T-helper 2 cell treated with Interferon-gamma antibody and Interleukin-4, amounts not matched to agents 5 μg/mL and 100 μg/mL, for 36 hours (primary cell): ENCODE data around the gene ANKRD17.
A peak's percentile ranks its signal among the peaks of the same experiment; 100 is the strongest.

Experiments
- DNase-seq: peaks from one replicate; pipeline ENCODE4 v3.0.0; 2021; ENCODE audit warnings: low spot score
- H3K27ac Mint-ChIP-seq: one replicate; pipeline ENCODE4 v1.8.0; 2021; ENCODE audit warnings: mild to moderate bottlenecking, mixed read lengths
- H3K27me3 Mint-ChIP-seq: one replicate; pipeline ENCODE4 v1.8.0; 2021; ENCODE audit warnings: low read depth, mixed read lengths
- H3K36me3 Mint-ChIP-seq: one replicate; pipeline ENCODE4 v1.8.0; 2021; ENCODE audit warnings: low read depth, mixed read lengths
- H3K4me1 Mint-ChIP-seq: one replicate; pipeline ENCODE4 v1.8.0; 2021; ENCODE audit warnings: low read depth, mixed read lengths
- H3K4me3 Mint-ChIP-seq: one replicate; pipeline ENCODE4 v1.8.0; 2022; ENCODE audit warnings: mild to moderate bottlenecking, moderate library complexity, mixed read lengths
- H3K9me3 Mint-ChIP-seq: one replicate; pipeline ENCODE4 v1.8.0; 2021; ENCODE audit warnings: mixed read lengths

ANKRD17 gene

DNA sequence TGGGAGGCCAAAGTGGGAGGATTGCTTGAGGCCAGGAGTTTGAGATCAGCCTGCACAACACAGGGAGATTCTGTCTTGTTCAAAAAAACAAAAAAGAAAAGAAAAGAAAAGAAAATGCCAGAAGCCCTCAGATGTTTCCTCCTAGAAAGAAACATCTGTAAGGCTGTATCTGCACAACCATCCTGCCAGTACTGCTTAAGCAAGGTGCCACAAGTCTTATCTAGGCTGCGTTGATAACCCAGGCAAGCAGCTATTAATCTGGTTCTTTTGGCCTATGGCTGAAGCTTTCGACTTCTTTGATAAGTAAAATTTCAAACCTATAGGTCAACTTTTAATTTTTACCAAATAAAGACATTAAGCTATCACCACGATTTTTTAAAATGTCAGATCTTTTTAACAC, 192.2 kb downstream of the ANKRD17 start:
- H3K4me1 Mint-ChIP-seq: peaks cover 31% of the 10 kb centered on the region
- H3K27ac Mint-ChIP-seq: no peak overlapping the region
- peaks cover 36% of the 10 kb centered on the region for H3K36me3 Mint-ChIP-seq
- H3K27me3 Mint-ChIP-seq: no peaks in the 10 kb centered on the region
- DNase-seq: no peak
- H3K9me3 Mint-ChIP-seq: no peaks in the 10 kb centered on the region
- H3K4me3 Mint-ChIP-seq: peak overlapping the region; percentile 37

DNA sequence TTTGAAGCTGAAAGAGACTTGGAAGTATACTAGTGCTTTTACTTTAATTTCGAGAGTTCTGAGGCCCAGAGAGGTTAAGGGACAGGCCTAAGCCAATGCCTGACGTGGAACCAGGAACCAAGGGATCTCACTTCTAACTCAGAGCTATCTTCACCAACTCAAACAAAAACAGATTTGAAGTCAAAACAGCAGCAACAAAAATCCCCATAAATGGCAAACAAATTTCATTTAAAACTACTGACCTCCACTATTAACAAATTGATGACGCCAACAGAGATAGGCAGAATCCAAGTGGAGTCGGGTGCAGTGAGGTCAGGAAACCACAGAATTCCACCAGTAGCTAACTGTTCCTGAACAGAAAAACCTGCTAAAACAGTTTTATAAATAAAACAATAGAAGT, 194.1 kb downstream of the ANKRD17 start:
- Mint-ChIP-seq H3K4me3 (no peak overlapping the region), H3K4me1 (peaks cover 24% of the 10 kb centered on the region), H3K27me3 (no peaks in the 10 kb centered on the region), H3K36me3 (peaks cover 44% of the 10 kb centered on the region), H3K27ac (no peak overlapping the region), H3K9me3 (no peaks in the 10 kb centered on the region)
- DNase-seq: no peak

DNA sequence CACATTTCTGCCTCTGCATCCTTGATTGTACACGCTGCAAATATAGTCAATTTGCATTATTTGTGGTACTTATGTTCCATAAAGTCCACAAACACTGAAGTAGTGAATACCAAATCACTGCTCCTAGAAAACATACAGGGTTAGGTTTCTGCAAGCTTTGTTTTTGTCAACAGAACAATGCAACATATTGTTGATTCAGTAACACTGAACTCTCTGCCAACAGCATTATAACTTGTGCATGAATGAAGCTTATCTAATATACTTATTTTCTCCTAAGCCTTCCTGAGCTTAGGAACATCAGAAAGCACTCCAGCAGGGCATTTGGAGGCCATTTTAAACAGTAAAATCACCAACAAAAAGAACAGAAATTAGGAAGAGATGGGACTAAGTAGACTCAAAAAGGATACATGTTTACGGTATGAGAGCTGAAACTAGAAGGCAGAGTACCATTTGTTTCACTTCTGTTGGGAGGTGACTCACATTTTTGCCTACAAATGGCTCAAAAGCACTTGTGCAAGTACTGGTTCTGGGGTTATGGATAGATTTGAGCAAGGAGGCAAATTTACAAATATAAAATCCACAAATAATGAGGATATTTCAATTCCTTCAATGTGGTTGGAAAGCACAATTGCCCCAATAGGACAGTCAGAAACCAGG, 203.2 kb downstream of the ANKRD17 start:
- Mint-ChIP-seq H3K4me1 (peaks cover 8% of the 10 kb centered on the region), H3K9me3 (no peaks in the 10 kb centered on the region), H3K4me3 (no peak overlapping the region), H3K27me3 (no peaks in the 10 kb centered on the region), H3K27ac (peak overlapping the region; percentile 17), H3K36me3 (peaks cover 32% of the 10 kb centered on the region)
- DNase-seq: no peak

DNA sequence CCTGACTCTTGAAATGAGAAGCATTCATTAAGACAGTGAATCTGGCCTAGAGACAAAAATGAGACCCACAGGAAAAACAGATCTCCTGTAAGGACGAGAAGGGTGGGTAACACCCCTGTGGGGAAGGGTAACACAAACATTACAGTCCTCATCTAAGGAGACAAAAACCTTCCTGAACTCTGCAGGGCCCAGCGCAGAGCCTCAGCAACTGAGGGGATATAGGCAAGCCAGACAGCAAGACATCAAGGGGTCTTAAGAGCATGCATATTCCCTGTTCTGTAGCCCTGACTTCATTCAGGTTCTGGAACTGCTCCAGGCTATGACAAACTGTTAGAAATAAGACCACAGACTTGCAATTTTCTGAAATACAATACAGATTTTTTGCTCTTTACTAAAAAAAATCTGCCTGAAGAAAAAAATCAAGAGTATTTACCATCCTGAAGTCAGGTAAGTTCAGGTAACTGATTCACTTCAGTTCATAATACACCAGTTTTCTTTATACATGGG, 204.6 kb downstream of the ANKRD17 start:
- H3K27me3 Mint-ChIP-seq: no peaks in the 10 kb centered on the region
- no peaks in the 10 kb centered on the region for H3K9me3 Mint-ChIP-seq
- no peak overlapping the region for H3K27ac Mint-ChIP-seq
- no peak for DNase-seq
- no peak overlapping the region for H3K4me3 Mint-ChIP-seq
- peaks cover 8% of the 10 kb centered on the region for H3K4me1 Mint-ChIP-seq
- peaks cover 22% of the 10 kb centered on the region for H3K36me3 Mint-ChIP-seq

DNA sequence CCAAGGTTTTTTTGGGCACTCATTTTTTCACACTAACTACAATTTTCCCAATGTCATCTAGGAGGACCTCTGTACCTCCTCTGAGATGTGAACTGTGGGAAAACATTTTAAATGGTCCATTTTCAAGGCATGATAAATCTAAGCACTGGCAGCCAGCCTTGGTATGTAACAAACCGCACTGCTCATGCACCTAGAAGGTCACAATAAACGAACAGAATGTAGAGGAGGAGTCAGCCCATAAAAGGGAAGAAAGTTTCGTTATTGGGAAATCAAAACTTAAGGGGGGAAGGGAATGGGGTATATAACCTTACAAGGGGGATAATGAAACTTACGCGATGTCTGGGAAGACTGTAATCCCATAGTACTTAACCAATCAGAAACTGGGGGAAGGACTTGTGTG, 205.5 kb downstream of the ANKRD17 start:
- Mint-ChIP-seq H3K27ac (no peak overlapping the region), H3K4me3 (no peak overlapping the region), H3K4me1 (peaks cover 8% of the 10 kb centered on the region), H3K36me3 (peaks cover 14% of the 10 kb centered on the region), H3K27me3 (no peaks in the 10 kb centered on the region), H3K9me3 (no peaks in the 10 kb centered on the region)
- no peak for DNase-seq

DNA sequence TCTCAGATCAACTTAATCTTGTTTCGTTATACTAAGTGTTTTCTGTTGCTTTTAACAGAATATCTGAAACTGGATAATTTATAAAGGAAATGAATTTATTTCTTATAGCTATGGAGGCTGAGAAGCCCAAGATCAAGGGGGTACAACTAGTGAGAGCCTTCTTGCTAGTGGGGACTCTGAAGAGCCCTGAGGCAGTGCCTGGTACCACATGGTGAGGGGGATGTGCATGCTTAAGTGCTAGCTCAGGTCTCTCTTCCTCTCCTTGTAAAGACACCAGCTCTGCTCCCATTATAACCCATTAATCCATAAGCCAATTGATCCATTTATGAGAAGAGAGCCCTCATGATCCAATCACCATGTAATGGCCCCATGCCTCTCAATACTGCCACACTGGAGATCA, 207.0 kb downstream of the ANKRD17 start:
- Mint-ChIP-seq H3K9me3 (no peaks in the 10 kb centered on the region), H3K4me1 (peaks cover 8% of the 10 kb centered on the region), H3K4me3 (no peak overlapping the region), H3K36me3 (peaks cover 12% of the 10 kb centered on the region), H3K27ac (no peak overlapping the region), H3K27me3 (no peaks in the 10 kb centered on the region)
- no peak for DNase-seq

DNA sequence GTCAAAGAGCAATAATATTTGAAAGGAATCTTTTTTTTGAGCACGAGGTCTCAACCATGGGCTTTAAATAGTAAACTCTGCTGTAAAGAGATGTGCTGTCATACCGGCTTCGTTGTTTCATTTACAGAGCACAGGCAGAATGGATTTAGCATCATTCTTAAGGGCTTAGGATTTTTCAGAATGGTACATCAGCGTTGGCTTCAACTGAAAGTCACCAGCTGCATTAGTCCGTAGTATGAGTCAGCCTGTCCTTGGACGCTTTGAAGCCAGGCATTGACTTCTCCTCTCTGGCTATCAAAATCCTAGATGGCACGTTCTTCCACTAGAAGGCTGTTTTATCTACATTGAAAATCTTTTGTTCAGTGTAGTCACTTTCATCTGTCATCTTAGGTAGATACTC, 212.7 kb downstream of the ANKRD17 start:
- Mint-ChIP-seq H3K27ac (no peak overlapping the region), H3K4me1 (no peaks in the 10 kb centered on the region), H3K36me3 (no peaks in the 10 kb centered on the region), H3K4me3 (no peak overlapping the region), H3K9me3 (no peaks in the 10 kb centered on the region), H3K27me3 (no peaks in the 10 kb centered on the region)
- DNase-seq: no peak

DNA sequence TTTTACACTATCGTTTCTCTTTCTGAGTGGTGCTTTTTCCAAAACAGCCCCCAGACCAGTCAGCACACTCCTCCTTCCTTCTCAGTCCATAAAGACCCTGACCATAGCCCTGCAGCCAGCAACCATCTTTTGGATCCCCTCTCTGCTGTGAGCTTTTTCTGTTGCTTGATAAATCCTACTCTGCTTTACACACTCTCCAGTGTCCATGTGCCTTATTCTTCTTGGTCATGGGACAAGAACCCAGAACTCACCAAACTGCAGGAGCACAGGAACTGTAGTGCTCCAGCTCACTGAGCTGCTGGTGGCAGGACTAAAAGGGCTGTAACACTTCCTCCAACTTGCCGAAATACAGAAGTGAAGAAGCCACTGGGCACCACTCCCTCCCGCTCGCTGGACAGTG, 221.5 kb downstream of the ANKRD17 start:
- H3K27ac Mint-ChIP-seq: no peak overlapping the region

DNA sequence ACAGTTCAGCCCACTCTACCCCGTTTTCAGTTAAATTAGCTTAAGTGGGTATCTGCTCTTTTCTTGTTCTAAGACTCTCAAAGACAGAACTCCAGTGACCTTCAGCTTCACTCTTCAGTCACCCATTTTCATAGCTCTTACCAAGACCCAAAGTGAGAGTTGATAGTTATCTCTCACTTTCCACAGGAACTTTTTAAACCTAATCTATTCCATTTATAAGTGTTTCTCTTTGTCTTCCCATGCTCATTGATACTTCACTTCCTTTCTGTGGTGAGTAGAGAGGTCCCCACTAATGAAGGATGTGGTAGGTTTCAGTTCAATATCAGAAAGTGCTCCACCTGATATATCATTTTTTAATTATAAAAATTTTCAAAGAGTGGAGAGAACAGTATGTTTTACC, 222.5 kb downstream of the ANKRD17 start:
- H3K4me1 Mint-ChIP-seq: peaks cover 9% of the 10 kb centered on the region
- H3K36me3 Mint-ChIP-seq: peaks cover 2% of the 10 kb centered on the region
- no peak for DNase-seq
- peaks cover 10% of the 10 kb centered on the region for H3K9me3 Mint-ChIP-seq
- H3K27me3 Mint-ChIP-seq: no peaks in the 10 kb centered on the region
- H3K4me3 Mint-ChIP-seq: no peak overlapping the region
- no peak overlapping the region for H3K27ac Mint-ChIP-seq

More for the DNA sequence above, 221.5 kb downstream of the ANKRD17 start:
- DNase-seq: no peak
- Mint-ChIP-seq H3K36me3 (peaks cover 2% of the 10 kb centered on the region), H3K9me3 (peaks cover 10% of the 10 kb centered on the region), H3K4me1 (peaks cover 9% of the 10 kb centered on the region), H3K27me3 (no peaks in the 10 kb centered on the region), H3K4me3 (no peak overlapping the region)

DNA sequence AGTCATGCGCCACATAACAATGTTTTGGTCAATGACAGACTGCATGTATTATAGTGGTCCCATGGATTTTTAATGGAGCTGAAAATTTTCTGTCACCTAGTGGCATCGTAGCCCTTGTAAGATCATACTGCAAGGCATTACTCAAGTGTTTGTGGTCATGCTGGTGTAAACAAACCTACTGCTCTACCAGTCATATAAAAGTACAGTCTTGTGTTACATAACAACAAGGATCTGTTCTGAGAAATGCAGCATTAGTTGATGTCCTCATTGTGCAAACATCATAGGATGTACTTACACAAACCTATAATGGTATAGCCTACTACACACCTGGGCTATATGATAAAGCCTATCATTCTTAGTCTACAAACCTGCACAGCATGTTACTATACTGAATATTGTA, 223.7 kb downstream of the ANKRD17 start:
- Mint-ChIP-seq H3K27ac (no peak overlapping the region), H3K36me3 (peaks cover 2% of the 10 kb centered on the region), H3K4me3 (no peak overlapping the region), H3K4me1 (peaks cover 9% of the 10 kb centered on the region), H3K9me3 (peaks cover 10% of the 10 kb centered on the region), H3K27me3 (no peaks in the 10 kb centered on the region)
- DNase-seq: no peak

DNA sequence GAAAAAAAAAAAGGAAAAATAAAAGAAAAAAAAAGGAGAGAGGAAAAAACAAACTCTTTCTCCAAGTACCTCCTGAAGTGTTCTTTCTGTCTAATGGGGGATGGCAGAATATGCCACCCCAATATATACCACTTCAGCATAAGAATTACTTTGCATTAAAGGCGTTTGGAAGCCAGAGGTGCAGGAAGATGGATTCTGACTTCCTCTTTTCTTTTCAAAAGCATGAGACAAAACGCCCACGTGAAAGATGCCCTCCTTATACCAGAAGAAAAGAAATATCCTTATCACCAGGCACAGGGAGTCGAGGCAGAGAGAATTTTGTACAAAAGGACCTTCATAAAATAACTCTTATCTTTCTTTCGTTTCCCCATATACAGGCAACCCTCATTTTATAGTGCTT, 230.0 kb downstream of the ANKRD17 start:
- no peak for DNase-seq
- no peaks in the 10 kb centered on the region for H3K36me3 Mint-ChIP-seq
- H3K27ac Mint-ChIP-seq: no peak overlapping the region
- no peaks in the 10 kb centered on the region for H3K27me3 Mint-ChIP-seq
- H3K9me3 Mint-ChIP-seq: no peaks in the 10 kb centered on the region
- H3K4me3 Mint-ChIP-seq: no peak overlapping the region
- H3K4me1 Mint-ChIP-seq: no peaks in the 10 kb centered on the region
